Embryonic facial prominence (tissue), 1 donor: ENCODE measurements around the gene CDC23.
A peak's percentile ranks its signal among the peaks of the same experiment; 100 is the strongest.
"Not testable (repeated sequence)": the region's sequence is repeated elsewhere in the genome, so short reads cannot be mapped to it uniquely, and the experiment has no call there.

Experiments
- DNase-seq: peaks from one replicate; pipeline ENCODE4 v3.0.0-alpha.2; 2016; ENCODE audit errors: extremely low spot score

CDC23 gene

DNA sequence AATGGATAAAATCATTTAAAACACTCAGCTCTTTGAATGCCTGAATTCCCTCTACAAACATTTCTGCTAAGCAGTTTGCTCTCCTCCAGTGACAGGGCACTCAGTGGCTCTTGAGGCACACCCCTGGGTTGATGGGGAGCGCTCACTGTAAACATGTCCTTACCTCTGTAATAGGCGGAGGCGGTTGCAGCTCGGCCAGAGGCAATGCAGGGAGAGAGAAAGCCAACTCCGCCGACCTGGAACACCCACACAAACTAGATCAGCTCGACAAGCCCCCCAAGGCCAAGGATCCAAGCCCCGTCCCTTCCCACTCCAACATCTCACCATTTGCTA, 329 bp downstream of the CDC23 start:
- DNase-seq = no peak

DNA sequence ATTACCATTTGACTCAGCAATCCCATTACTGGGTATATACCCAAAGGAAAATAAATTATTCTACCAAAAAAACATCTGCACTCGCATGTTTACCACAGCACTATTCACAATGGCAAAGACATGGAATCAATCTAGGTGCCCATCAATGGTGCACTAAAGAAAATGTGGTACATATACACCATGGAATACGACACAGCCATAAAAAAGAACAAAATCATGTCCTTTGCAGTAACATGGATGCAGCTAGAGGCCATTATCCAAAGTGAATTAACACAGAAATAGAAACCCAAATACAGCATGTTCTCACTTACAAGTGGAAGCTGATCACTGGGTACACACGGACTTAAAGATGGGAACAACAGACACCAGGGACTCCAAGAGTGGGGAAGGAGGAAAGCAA, 2.1 kb downstream of the CDC23 start:
- DNase-seq = no peak

DNA sequence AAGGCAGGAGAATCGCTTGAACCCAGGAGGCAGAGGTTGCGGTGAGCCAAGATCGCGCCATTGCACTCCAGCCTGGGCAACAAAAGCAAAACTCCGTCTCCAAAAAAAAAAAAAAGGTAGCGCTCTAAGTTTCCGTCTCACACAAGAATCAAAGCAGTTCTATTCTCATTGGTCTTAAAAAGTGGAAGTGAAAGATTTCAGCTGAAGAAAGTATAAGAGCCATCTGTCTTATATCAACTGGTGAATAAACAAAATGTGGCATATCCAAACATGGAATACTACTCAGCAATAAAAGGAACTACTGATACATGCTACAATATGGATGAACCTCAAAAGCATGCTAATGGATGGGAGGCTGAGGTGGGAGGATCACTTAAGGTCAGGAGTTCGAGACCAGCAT, 19.3 kb downstream of the CDC23 start:
- not testable (repeated sequence) for DNase-seq

DNA sequence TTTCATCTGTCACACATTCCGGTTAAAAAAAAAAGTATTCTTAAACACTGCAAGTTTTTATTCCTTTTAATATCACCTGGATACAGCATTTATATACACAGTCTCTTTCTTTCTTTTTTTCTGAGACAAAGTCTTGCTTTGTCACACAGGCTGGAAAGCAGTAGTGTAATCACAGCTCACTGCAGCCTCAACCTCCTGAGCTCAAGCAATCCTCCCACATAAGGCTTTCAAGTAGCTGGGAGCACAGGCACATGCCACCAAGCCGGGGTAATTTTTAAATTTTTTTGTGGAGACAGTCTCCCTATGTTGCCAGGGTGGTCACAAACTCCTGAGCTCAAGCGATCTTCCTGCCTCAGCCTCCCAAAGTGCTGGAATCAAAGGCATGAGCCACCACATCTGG, 20.3 kb downstream of the CDC23 start:
- no peak for DNase-seq

DNA sequence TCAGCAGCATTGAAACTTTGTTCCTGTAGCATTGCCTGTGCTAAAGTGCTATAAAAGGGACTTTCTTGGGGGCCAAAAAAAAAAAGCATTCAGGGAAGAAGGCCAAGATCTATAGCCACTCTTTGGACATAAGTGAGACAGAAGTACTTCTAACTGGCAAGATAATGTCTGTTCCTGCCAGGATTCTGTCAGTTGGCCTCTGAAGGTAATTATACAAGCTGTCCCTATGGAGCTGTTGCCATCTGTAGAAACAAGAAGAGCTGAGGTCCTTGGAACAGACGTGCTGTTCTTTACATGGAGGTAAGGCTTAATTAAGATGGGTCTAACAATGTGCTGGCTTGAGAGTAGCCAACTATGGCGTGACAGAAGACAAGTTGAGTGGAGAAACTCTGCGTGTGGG, 24.5 kb downstream of the CDC23 start:
- no peak for DNase-seq

DNA sequence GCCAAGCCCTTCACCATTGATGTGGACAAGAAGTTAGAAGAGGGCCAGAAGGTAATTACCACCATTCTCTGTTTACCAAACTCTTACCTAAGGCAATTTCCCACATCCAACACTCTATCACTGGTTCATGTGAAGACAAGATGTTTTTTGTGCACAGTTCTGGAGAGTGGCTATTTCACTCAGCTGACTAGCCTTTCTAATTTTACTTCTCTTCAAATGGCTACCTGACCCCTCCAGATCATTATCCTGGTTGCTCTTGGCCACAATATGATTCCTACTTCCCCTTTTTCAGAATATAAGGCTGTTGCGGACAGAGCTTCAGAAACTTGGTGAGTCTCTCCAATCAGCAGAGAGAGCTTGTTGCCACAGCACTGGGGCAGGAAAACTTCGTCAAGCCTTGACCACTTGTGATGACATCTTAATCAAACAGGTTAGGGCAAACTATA, 27.1 kb downstream of the CDC23 start:
- DNase-seq = no peak

DNA sequence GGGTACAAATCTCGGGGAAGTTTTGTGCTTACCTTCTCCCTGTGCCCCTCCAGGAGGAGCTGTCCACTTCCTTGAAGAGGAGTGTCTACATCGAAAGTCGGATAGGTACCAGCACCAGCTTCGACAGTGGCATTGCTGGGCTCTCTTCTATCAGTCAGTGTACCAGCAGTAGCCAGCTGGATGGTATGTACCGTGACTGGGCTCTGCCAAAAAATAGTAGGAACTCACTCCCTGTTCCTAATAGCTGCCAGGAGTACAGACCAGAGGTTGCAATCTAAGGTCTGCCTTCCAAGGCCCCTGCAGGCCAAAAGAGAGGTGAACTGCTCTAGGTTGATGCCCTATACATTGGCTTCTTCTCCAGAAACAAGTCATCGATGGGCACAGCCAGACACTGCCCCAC, 30.3 kb downstream of the CDC23 start:
- no peak for DNase-seq

DNA sequence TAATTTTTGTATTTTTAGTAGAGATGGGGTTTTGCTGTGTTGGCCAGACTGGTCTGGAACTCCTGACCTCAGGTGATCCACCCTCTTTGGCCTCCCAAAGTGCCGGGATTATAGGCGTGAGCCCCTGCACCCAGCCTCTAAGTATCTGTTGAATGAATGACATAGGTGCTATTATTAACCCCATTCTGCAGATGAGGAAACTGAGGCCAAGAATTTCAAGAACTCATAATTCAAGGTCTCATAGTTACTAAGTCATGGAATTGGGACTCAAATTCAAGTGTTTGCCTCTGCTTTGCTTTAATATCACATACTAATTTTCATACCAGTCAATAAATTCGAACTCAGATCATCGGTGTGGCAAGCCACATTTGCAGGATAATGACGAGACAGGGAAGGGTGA, 32.3 kb downstream of the CDC23 start:
- no peak for DNase-seq

DNA sequence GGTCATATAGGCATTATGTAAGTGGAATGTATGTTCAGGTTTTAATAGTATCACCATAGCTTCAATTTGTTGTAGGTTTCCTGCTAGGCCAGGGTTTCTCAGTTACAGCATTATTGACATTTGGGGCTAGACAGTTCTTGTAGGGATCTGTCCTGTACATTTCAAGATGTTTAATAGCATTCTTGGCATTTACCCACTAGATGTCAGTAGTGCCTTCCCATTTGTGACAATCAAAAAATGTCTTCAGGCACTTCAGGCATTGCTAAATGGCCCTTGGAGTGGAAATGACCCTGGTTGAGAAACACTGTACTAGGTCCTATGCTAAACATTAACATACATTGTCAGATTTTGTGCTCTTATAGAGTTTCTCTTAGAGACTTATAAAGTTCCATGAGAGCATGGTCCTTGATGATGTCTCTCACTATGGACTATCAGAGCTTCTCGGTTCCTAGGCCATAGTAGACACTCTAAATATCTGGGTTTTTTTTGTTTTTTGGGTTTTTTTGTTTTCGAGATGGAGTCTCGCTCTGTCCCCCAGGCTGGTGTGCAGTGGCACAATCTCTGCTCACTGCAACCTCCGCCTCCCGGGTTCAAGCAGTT, 32.8 kb downstream of the CDC23 start:
- DNase-seq = no peak

DNA sequence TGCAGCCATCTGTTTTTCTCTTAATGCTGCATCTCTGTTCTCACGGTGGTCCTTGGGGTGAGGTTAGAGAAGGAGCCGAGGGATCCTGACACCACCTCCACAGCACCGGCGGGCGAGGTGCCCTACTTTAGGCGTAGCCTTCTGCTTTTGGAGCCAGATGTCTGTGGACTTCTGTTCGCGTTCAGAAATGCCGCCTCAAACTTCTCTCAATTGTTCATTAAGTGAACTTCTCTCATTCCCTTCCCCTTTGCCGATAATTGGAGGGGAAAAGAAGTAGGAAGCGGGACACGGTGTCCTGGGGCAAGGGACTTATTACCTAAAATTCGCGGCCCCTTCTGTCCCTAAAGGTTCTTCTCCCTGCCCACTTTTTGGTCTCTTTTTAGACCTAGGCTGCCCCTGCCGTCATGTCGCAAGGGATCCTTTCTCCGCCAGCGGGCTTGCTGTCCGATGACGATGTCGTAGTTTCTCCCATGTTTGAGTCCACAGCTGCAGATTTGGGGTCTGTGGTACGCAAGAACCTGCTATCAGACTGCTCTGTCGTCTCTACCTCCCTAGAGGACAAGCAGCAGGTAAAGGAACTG, 33.8 kb downstream of the CDC23 start:
- no peak for DNase-seq

DNA sequence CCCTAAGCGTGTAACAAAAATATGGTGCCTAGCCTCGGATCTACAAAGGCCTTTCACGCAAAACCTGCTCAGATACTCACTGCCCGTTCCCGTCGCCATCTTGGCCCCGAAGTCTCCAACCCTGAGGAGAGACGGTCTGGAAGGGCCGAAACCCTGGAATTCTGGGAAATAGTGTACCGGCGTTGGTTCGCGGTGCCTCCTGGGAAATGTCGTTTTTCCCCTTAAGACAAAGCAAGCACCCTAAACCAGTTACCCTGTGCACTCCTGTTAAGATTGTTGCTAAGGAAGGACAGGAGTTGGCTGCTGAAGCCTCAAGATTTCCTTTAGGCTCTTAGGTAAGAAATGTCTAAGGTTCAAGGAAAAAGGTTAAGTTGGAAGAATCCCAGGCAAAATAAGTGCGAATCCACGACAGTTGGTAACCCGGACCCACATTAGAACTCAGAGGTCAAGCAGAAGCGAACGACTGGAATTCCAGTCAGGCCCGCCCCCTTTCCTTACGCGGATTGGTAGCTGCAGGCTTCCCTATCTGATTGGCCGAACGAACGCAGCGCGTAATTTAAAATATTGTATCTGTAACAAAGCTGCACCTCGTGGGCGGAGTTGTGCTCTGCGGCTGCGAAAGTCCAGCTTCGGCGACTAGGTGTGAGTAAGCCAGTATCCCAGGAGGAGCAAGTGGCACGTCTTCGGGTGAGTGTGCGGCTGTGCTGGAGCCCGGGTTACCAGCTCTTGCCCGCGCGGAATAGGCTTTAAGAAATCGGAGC, 34.4 kb downstream of the CDC23 start, which contains the start of the genes BRD8 and KIF20A:
TSS of gene BRD8 (minus strand) at position 115 of the 761 bp plus-strand sequence. CDS start at position 99, 16 bp downstream.
TSS of gene KIF20A (plus strand) at position 597 of the 761 bp plus-strand sequence. CDS start 569 bp downstream, outside the sequence.
- peak; percentile 97 for DNase-seq

DNA sequence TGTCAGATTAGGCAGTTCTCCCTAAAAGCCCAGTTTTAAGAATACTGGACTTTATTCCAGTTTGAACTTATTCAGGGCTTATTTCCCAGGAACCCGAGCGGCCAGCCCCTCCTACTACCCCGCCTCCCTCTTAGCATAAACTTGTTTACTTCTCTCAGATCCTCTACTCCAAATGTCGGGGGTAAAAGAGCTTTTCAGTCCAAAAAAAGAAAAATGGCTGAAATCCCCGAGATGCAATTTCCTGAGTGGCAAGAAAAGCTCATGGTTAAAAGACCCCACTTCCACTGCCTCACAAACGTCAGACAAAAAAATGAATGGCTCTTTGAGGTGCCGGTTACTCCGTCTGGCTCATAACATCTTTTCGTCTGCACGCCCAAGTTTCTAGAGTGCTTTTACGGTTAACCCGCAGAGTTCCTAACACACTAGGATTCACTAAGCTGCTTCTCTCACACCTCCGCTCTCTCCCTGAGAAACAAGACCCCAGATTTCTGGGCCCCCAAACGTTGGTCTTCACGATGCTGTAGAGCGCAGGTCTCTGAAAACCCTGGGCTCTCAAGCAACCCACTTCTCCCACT, 35.1 kb downstream of the CDC23 start:
- DNase-seq = no peak

DNA sequence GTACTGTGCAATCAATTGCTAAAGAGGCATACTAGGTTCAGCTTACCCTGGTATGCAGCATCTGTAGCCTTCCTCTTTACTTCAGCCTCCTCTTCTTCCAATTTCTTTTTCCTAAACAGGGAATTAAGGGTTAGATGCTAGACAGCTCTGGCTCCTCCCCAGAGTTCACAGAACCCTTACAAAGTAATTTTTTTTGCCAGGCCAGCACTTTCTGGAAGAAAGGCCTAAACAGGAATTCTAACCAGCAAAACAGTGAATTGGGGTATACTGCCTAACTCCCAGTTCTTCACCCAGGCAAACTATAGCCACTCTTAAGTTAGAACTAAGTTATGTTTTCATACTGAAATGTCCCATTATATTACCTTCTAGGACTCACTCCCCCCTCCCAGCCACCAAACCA, 42.8 kb downstream of the CDC23 start:
- DNase-seq = no peak

DNA sequence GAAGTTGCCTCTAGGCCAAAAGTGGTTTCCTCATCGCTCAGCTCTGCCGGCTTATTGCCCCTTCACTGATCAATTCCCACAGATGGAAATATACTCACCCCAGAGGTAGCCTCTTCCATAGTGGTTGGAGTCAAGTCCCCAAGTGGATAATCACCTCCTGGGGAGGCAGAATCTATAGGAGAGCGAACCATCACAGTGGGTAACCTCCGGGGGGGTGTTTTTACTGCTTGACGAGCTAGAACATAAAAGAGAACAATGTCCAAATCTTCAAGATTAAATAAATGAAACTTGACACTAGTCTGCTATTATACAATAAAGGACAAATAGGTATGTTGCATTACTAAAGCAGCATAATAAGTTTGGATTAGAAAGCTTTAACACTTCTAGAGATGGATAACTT, 44.0 kb downstream of the CDC23 start:
- no peak for DNase-seq

DNA sequence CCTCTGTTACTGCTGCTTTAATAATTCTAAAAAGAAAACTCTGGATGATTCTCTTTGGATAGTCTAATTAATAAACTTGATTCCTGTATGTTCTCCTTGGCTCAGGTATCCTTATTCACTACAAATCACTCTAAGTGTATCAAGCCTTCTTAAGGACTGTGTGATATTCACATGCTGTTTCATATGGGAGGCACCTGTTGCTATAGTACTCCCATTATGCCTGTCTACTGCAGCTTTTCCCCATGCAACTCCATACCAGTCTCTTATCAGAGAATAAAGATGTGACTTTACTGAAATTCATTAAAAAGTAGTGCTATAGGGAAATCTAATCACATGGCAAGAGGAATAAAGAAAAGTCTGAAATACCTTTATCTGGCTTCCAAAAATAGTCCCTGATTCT, 49.4 kb downstream of the CDC23 start:
- no peak for DNase-seq

DNA sequence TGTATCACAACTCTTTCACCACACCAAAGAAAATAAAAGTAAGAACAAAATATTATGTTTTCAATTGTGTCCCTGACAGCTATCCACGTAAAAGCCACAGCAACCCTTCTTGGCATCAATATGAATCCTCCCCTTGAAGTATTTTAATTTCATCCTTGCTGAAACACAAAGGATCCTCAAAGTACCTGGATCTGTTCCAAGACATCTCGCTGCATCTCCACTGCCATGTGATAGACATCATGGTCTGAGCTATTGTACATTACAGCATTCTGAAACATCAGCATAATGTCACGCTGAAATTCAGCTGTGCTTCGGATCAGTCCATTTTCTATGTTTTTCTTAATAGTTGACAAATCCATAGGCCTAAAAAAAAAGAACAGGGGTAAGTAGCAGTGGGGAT, 52.4 kb downstream of the CDC23 start:
- DNase-seq = no peak

DNA sequence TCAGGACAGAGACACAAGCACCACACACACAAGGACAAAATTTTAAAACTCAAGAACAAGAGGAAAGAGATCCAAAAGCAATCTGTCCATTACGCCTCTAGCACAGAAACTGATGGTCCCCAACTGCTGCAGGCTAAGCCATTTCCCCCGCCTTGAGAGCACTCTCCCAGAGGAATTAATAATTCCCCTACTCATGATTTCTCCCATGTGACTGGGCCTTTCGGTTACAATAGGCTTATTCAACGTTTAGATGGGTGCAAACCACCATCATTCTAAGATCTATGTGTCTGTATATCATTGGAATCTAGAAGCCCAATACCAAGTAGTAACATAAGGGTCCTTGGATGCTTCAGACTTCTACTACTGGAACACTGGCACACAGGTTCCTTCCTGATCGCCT, 53.5 kb downstream of the CDC23 start:
- DNase-seq = no peak

DNA sequence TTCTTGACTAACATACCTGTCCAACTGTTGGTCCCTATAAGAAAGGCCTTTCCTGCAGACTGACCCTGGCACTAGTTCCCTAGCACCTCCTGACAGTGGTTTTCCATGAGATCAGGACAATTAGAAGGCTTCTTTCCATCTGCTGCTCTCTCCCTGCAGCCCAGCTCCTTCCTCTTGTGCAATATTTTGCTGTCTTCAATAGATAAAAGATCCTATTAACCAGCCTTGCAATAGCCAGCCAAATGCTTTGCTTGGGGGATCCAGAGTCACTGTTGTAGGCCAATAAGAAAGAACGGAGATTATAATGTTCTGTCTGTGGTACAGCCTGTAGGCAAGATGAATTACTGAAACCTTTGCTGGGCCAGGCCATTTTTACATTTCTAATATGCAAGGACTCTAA, 55.5 kb downstream of the CDC23 start:
- DNase-seq = no peak

DNA sequence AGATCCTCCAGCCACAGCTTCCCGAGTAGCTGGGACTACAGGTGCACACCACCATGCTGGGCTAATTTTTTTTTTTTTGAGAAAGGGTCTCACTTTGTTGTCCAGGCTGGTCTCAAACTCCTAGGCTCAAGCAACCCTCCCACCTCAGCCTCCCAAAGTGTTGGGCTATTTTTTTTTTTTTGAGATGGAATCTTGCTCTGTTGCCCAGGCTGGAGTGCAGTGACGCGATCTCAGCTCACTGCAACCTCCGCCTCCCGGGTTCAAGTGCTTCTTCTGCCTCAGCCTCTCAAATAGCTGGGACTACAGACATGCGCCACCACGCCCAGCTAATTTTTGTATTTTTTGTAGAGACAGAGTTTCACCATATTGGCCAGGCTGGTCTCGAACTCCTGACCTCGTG, 57.1 kb downstream of the CDC23 start:
- not testable (repeated sequence) for DNase-seq

DNA sequence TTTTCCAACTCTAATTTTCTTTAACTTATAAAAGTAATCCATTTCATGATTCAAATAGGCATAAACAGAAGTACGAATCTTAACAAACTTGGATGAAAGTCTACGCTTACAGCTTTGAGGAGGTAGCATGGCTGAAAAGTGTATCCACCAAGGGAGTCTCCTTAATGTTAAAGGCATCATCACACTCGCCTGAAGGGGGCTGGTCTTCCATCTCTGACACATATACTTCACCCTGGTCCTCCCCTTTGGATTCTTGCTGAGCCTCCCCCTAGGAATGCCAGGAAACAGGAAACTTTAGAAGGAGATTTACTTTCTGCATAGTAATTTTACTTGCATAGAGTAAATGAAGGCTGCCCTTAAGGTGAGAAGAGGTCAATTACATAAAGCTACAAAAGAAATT, 63.6 kb downstream of the CDC23 start:
- DNase-seq = no peak

DNA sequence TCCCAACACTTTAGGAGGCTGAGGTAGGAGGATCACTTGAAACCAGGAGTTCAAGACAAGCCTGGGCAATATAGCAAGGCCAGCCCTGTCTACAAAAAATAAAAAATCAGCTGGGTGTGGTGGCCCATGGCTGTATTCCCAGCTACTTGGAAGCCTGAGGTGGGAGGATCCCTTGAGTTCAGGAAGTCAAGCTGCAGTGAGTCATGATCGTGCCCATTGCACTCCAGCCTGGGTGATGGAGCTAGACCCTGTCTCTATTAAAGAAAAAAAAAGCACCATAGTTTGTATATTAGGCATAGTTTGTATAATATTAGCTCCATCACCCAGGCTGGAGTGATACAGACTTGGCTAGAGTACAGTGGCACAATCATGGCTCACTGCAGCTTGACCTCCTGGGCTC, 64.3 kb downstream of the CDC23 start:
- DNase-seq = no peak

DNA sequence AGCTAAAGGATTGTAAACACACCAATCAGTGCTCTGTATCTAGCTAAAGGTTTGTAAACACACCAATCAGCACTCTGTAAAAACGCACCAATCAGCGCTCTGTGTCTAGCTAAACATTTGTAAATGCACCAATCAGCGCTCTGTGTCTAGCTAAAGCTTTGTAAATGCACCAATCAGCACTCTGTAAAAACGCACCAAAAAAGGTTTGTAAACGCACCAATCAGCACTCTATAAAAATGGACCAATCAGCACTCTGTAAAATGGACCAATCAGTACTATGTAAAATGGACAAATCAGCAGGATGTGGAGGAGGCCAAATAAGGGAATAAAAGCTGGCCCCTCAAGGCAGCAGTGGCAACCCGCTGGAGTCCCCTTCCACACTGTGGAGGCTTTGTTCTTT, 69.5 kb downstream of the CDC23 start:
- not testable (repeated sequence) for DNase-seq

DNA sequence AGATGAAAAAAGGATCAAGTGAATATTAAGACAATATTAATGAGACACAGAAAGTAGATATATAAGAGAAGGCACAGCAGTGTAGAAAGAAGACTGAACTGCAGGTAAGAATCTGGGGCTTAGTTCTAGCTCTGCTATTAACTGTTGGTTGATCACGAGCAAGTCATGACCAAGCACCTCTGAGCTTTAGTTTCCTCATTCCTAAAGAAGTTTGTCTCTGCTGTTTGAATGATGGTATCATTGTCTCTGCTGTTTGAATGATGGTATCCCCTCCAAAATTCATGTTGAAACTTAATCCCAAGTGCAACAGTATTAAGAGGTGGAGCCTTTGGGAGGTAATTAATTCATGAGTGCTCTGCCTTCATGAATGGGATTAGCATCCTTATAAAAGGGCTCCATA, 71.4 kb downstream of the CDC23 start:
- DNase-seq = no peak
